HEK293 (cell line): ENCODE results near the gene DNER.

Source experiments
- CTCF ChIA-PET: fragments of 350-600 bp; formaldehyde crosslinking; extraction: SDS; loops from one replicate; lab custom pipeline; 2021; ENCODE audit warnings: antibody characterized with exemption; lab: Yijun Ruan, JAX
- POLR2A ChIA-PET: fragments of 300-600 bp; formaldehyde crosslinking; extraction: SDS; loops from one replicate; lab custom pipeline; 2020; ENCODE audit warnings: antibody characterized with exemption, inconsistent platforms; lab: Yijun Ruan, JAX
- H3K27ac ChIP-seq: fragments of 200-500 bp; sonication (Bioruptor generic); 2 replicates; pipeline ENCODE4 v1.5.1; 2014; ENCODE audit warnings: low read depth, low read length, control low read depth, inconsistent platforms; ENCODE audit errors: extremely low read depth
- H3K36me3 ChIP-seq, 2 experiments: fragments of 200-500 bp in 1 of 2; sonication (Bioruptor generic) in 1 of 2; 1 replicate in 1 of 2; 2 replicates in 1 of 2; pipeline ENCODE4 v1.5.1; 2014 to 2017; ENCODE audit warnings: inconsistent platforms in 2 of 2, low read length in 2 of 2; ENCODE audit not compliant: control insufficient read depth in 2 of 2, insufficient read depth in 1 of 2
- H3K4me1 ChIP-seq: fragments of 200-500 bp; sonication (Bioruptor generic); 2 replicates; pipeline ENCODE4 v1.5.1; 2014; ENCODE audit warnings: mild to moderate bottlenecking, low read length, inconsistent platforms; ENCODE audit not compliant: control insufficient read depth, insufficient read depth
- H3K4me3 ChIP-seq: 2 replicates; pipeline ENCODE4 v1.5.1; 2011; ENCODE audit warnings: low read depth, mild to moderate bottlenecking, control low read depth, low read length, moderate library complexity
- H3K9me3 ChIP-seq: fragments of 200-500 bp; sonication (Bioruptor generic); 2 replicates; pipeline ENCODE4 v1.5.1; 2014; ENCODE audit warnings: low read depth, low read length, inconsistent platforms; ENCODE audit not compliant: control insufficient read depth, insufficient read depth
- ZBTB1 ChIP-seq: fragments of 450-650 bp; formaldehyde crosslinking; IDR thresholded peaks from 2 replicates; pipeline ENCODE4 v1.5.1; 2016; ENCODE audit warnings: missing biosample characterization, missing genetic modification characterization
- ZNF239 ChIP-seq: fragments of 450-650 bp; formaldehyde crosslinking; IDR thresholded peaks from 2 replicates; pipeline ENCODE4 v1.5.1; 2016; ENCODE audit warnings: missing biosample characterization, missing genetic modification characterization
- ZNF248 ChIP-seq: fragments of 450-650 bp; formaldehyde crosslinking; IDR thresholded peaks from 2 replicates; pipeline ENCODE4 v1.5.1; 2017; ENCODE audit warnings: missing biosample characterization, missing genetic modification characterization
- ZNF37A ChIP-seq: fragments of 450-650 bp; IDR thresholded peaks from 2 replicates; pipeline ENCODE4 v1.5.1; 2018; ENCODE audit warnings: missing biosample characterization, missing genetic modification characterization
- ZNF391 ChIP-seq: fragments of 450-650 bp; formaldehyde crosslinking; IDR thresholded peaks from 2 replicates; pipeline ENCODE4 v1.5.1; 2016; ENCODE audit warnings: low read depth, missing biosample characterization, missing genetic modification characterization, borderline replicate concordance
- ZNF48 ChIP-seq: fragments of 450-650 bp; formaldehyde crosslinking; IDR thresholded peaks from 2 replicates; pipeline ENCODE4 v1.5.1; 2016; ENCODE audit warnings: missing biosample characterization, missing genetic modification characterization
- ZNF830 ChIP-seq: fragments of 450-650 bp; IDR thresholded peaks from 2 replicates; pipeline ENCODE4 v1.5.0; 2018; ENCODE audit warnings: missing biosample characterization, missing genetic modification characterization, low read depth, mild to moderate bottlenecking, moderate library complexity
- ZSCAN23 ChIP-seq: fragments of 450-650 bp; formaldehyde crosslinking; IDR thresholded peaks from 2 replicates; pipeline ENCODE4 v1.5.1; 2016; ENCODE audit warnings: missing biosample characterization, missing genetic modification characterization
- TF ChIP-seq, protein P1 (sequence below): fragments of 450-650 bp; formaldehyde crosslinking; IDR thresholded peaks from 2 replicates; pipeline ENCODE4 v1.5.1; 2016; ENCODE audit warnings: missing biosample characterization, missing genetic modification characterization
- TF ChIP-seq, protein P2 (sequence below): fragments of 450-650 bp; formaldehyde crosslinking; IDR thresholded peaks from 2 replicates; pipeline ENCODE4 v1.5.1; 2016; ENCODE audit warnings: missing biosample characterization, missing genetic modification characterization
- TF ChIP-seq, protein P3 (sequence below): fragments of 450-650 bp; formaldehyde crosslinking; IDR thresholded peaks from 2 replicates; pipeline ENCODE4 v1.5.1; 2016; ENCODE audit warnings: missing biosample characterization, missing genetic modification characterization, borderline replicate concordance
- TF ChIP-seq, protein P4 (sequence below): fragments of 450-650 bp; IDR thresholded peaks from 2 replicates; pipeline ENCODE4 v1.5.1; 2018; ENCODE audit warnings: missing biosample characterization, missing genetic modification characterization
- TF ChIP-seq, protein P5 (sequence below): fragments of 450-650 bp; formaldehyde crosslinking; IDR thresholded peaks from 2 replicates; pipeline ENCODE4 v1.5.1; 2016; ENCODE audit warnings: missing biosample characterization, missing genetic modification characterization

Gene DNER

DNA sequence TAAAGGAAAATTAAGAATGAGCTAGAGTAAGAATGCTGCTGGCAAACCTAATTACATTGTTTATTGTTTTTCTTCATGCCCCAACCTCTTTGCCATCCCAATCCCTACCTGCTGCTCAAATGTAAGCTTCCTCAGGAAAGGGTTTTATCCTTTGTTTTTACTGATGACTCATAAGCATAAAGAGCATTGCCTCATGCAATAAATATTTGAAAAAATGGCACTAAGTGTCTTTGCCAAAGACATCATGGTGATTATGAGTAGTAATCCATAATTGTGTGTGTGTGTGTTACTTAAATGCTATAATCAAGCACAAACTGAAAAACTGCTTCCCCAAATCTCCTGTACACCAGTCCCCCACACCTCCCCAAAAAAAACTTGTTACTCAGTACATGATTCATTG lies 53.4 kb downstream of the DNER start:
- TF ChIP-seq ZNF239 (tag by site-specific recombination) = no peak
- no peak for TF ChIP-seq ZBTB1 (tag by site-specific recombination)
- TF ChIP-seq, protein P1, sequence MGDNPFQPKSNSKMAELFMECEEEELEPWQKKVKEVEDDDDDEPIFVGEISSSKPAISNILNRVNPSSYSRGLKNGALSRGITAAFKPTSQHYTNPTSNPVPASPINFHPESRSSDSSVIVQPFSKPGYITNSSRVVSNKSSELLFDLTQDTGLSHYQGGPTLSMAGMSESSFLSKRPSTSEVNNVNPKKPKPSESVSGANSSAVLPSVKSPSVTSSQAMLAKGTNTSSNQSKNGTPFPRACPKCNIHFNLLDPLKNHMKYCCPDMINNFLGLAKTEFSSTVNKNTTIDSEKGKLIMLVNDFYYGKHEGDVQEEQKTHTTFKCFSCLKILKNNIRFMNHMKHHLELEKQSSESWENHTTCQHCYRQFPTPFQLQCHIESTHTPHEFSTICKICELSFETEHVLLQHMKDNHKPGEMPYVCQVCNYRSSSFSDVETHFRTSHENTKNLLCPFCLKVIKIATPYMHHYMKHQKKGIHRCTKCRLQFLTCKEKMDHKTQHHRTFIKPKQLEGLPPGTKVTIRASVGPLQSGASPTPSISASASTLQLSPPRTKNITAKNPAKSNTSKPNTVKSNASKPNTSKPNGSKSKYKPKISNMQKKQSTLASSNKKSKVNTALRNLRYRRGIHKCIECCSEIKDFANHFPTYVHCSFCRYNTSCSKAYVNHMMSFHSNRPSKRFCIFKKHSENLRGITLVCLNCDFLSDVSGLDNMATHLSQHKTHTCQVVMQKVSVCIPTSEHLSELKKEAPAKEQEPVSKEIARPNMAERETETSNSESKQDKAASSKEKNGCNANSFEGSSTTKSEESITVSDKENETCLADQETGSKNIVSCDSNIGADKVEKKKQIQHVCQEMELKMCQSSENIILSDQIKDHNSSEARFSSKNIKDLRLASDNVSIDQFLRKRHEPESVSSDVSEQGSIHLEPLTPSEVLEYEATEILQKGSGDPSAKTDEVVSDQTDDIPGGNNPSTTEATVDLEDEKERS (tag by site-specific recombination) = no peak
- TF ChIP-seq, protein P2, sequence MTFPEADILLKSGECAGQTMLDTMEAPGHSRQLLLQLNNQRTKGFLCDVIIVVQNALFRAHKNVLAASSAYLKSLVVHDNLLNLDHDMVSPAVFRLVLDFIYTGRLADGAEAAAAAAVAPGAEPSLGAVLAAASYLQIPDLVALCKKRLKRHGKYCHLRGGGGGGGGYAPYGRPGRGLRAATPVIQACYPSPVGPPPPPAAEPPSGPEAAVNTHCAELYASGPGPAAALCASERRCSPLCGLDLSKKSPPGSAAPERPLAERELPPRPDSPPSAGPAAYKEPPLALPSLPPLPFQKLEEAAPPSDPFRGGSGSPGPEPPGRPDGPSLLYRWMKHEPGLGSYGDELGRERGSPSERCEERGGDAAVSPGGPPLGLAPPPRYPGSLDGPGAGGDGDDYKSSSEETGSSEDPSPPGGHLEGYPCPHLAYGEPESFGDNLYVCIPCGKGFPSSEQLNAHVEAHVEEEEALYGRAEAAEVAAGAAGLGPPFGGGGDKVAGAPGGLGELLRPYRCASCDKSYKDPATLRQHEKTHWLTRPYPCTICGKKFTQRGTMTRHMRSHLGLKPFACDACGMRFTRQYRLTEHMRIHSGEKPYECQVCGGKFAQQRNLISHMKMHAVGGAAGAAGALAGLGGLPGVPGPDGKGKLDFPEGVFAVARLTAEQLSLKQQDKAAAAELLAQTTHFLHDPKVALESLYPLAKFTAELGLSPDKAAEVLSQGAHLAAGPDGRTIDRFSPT = peak; percentile 47; the same call in 1 of the 2 replicates
- TF ChIP-seq ZSCAN23 = no peak
- peaks cover 3% of the 10 kb centered on the region; the same call in 1 of the 2 replicates for H3K4me1 ChIP-seq
- no peak overlapping the region for H3K4me3 ChIP-seq
- no peak overlapping the region for H3K27ac ChIP-seq
- no peaks in the 10 kb centered on the region for H3K36me3 ChIP-seq
- H3K9me3 ChIP-seq = no peaks in the 10 kb centered on the region
- POLR2A ChIA-PET = no interaction called here
- CTCF ChIA-PET = interaction anchor here (0.6 to 1.2 kb wide), 3 partner anchors 13 to 498 kb away, joined by 3 to 4 read pairs (median 3); no protein-coding TSS in a partner anchor

DNA sequence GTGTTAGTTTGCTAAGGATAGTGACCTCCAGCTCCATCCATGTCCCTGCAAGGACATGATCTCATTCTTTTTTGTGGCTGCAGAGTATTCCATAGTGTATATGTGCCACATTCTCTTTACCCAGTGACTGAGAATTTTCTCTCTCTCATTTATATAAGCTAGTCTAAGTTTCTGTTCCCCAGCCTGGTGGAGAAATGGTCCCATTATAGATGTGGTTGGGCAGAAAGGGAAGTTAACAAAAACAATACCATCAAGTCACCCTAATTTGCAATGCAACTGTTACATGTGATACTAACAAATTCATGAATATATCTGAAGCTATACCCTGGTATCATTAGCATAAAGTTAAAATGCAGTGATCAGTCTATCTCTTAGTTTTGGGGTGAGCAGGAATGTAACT lies 54.0 kb downstream of the DNER start:
- TF ChIP-seq ZNF830 (tag by site-specific recombination) (no peak), ZNF37A (tag by site-specific recombination) (no peak), ZNF48 (tag by site-specific recombination) (no peak), ZNF248 (no peak), ZNF391 (no peak)
- TF ChIP-seq, protein P3, sequence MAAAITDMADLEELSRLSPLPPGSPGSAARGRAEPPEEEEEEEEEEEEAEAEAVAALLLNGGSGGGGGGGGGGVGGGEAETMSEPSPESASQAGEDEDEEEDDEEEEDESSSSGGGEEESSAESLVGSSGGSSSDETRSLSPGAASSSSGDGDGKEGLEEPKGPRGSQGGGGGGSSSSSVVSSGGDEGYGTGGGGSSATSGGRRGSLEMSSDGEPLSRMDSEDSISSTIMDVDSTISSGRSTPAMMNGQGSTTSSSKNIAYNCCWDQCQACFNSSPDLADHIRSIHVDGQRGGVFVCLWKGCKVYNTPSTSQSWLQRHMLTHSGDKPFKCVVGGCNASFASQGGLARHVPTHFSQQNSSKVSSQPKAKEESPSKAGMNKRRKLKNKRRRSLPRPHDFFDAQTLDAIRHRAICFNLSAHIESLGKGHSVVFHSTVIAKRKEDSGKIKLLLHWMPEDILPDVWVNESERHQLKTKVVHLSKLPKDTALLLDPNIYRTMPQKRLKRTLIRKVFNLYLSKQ (tag by site-specific recombination) = no peak
- TF ChIP-seq, protein P4, sequence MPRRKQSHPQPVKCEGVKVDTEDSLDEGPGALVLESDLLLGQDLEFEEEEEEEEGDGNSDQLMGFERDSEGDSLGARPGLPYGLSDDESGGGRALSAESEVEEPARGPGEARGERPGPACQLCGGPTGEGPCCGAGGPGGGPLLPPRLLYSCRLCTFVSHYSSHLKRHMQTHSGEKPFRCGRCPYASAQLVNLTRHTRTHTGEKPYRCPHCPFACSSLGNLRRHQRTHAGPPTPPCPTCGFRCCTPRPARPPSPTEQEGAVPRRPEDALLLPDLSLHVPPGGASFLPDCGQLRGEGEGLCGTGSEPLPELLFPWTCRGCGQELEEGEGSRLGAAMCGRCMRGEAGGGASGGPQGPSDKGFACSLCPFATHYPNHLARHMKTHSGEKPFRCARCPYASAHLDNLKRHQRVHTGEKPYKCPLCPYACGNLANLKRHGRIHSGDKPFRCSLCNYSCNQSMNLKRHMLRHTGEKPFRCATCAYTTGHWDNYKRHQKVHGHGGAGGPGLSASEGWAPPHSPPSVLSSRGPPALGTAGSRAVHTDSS (tag by site-specific recombination) = no peak
- TF ChIP-seq, protein P5, sequence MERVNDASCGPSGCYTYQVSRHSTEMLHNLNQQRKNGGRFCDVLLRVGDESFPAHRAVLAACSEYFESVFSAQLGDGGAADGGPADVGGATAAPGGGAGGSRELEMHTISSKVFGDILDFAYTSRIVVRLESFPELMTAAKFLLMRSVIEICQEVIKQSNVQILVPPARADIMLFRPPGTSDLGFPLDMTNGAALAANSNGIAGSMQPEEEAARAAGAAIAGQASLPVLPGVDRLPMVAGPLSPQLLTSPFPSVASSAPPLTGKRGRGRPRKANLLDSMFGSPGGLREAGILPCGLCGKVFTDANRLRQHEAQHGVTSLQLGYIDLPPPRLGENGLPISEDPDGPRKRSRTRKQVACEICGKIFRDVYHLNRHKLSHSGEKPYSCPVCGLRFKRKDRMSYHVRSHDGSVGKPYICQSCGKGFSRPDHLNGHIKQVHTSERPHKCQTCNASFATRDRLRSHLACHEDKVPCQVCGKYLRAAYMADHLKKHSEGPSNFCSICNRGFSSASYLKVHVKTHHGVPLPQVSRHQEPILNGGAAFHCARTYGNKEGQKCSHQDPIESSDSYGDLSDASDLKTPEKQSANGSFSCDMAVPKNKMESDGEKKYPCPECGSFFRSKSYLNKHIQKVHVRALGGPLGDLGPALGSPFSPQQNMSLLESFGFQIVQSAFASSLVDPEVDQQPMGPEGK = no peak
- ChIA-PET CTCF (interaction anchor here (0.6 to 0.9 kb wide), 3 partner anchors 12 to 74 kb away, joined by 3 to 5 read pairs (median 4); no protein-coding TSS in a partner anchor), POLR2A (no interaction called here)
- Histone ChIP-seq H3K9me3 (no peaks in the 10 kb centered on the region), H3K36me3 (no peaks in the 10 kb centered on the region), H3K27ac (no peak overlapping the region), H3K4me1 (peaks cover 3% of the 10 kb centered on the region; the same call in 1 of the 2 replicates), H3K4me3 (no peak overlapping the region)
